ENCODE measurements around the gene ZNF646.

Gene ZNF646

GRCh38 chr16:31067342-31067741 lies 6.9 kb upstream of the ZNF646 start:
- DNase-seq, result no peak

- no peak for DNase-seq
Observed at GRCh38 chr16:31071861-31072260, 2.4 kb upstream of the ZNF646 start.

GRCh38 chr16:31072540-31073141 lies 1.6 kb upstream of the ZNF646 start:
- no peak for DNase-seq

GRCh38 chr16:31073142-31073969 lies 866 bp upstream of the ZNF646 start:
- DNase-seq, result peak; percentile 96

- no peak for DNase-seq
Observed at GRCh38 chr16:31074814-31075183, 577 bp downstream of the ZNF646 start.

GRCh38 chr16:31076319-31076718 lies 2.1 kb downstream of the ZNF646 start:
- DNase-seq, result no peak

- DNase-seq, result no peak
Observed at GRCh38 chr16:31077024-31077423, 2.8 kb downstream of the ZNF646 start.

GRCh38 chr16:31077592-31078396 lies 3.6 kb downstream of the ZNF646 start:
- no peak for DNase-seq

GRCh38 chr16:31078597-31079341 lies 4.5 kb downstream of the ZNF646 start:
- no peak for DNase-seq

GRCh38 chr16:31079342-31079944 lies 5.2 kb downstream of the ZNF646 start:
- no peak for DNase-seq

GRCh38 chr16:31080035-31080629 lies 5.9 kb downstream of the ZNF646 start:
- no peak for DNase-seq

GRCh38 chr16:31080756-31081419 lies 6.7 kb downstream of the ZNF646 start:
- DNase-seq, result no peak

- no peak for DNase-seq
Observed at GRCh38 chr16:31081428-31082351, 7.5 kb downstream of the ZNF646 start.

- DNase-seq, result no peak
Observed at GRCh38 chr16:31082368-31083045, 8.3 kb downstream of the ZNF646 start.

GRCh38 chr16:31083081-31083480 lies 8.9 kb downstream of the ZNF646 start:
- DNase-seq, result no peak

GRCh38 chr16:31083556-31083955 lies 9.3 kb downstream of the ZNF646 start:
- no peak for DNase-seq

GRCh38 chr16:31083981-31084380 lies 9.8 kb downstream of the ZNF646 start:
- no peak for DNase-seq

- no peak for DNase-seq
Observed at GRCh38 chr16:31084584-31085302, 10.5 kb downstream of the ZNF646 start.

GRCh38 chr16:31085411-31085810 lies 11.2 kb downstream of the ZNF646 start:
- no peak for DNase-seq

All from right forelimb (tissue), 1 donor.